Keratinocyte (primary cell): ENCODE data around the gene TNP2. TPM values are rescaled to one million over a fixed set of nuclear protein-coding genes. Genes with fewer than 3 reads are reported as not detected.

Source experiments
- DNase-seq: peaks from one replicate; pipeline ENCODE4 v3.0.0-alpha.2; 2011; ENCODE audit warnings: low read depth, missing footprints, low spot score
- FAIRE-seq: peaks from 2 replicates; lab custom pipeline; 2011; peaks lifted over from hg19 to GRCh38; lab: Jason Lieb, UNC
- H2AFZ ChIP-seq: 2 replicates; pipeline ENCODE4 v1.6.0; 2012; ENCODE audit warnings: low read length, control low read depth, inconsistent platforms; ENCODE audit not compliant: control insufficient read depth
- H3K27ac ChIP-seq: 2 replicates; pipeline ENCODE4 v1.5.1; 2011; ENCODE audit warnings: low read length; ENCODE audit not compliant: control insufficient read depth, insufficient read depth
- H3K27me3 ChIP-seq: 3 replicates; pipeline ENCODE4 v1.6.0; 2011; ENCODE audit warnings: low read length; ENCODE audit not compliant: control insufficient read depth, insufficient read depth; ENCODE audit errors: extremely low read depth
- H3K36me3 ChIP-seq, 2 experiments: 2 replicates in 1 of 2; 3 replicates in 1 of 2; pipeline ENCODE4 v1.5.1; 2011; ENCODE audit warnings: low read length in 2 of 2, mild to moderate bottlenecking in 1 of 2; ENCODE audit not compliant: control insufficient read depth in 2 of 2, insufficient read depth in 2 of 2; ENCODE audit errors: extremely low read depth in 1 of 2
- H3K4me1 ChIP-seq: 3 replicates; pipeline ENCODE4 v1.5.1; 2011; ENCODE audit warnings: low read length; ENCODE audit not compliant: control insufficient read depth, insufficient read depth; ENCODE audit errors: extremely low read depth
- H3K4me2 ChIP-seq: 3 replicates; pipeline ENCODE4 v1.6.0; 2011; ENCODE audit warnings: low read depth, low read length; ENCODE audit not compliant: control insufficient read depth, insufficient read depth; ENCODE audit errors: extremely low read depth
- H3K4me3 ChIP-seq, 3 experiments: fragments of 200-600 bp in 1 of 3; sonication (generic) in 1 of 3; 2 replicates in 2 of 3; 3 replicates in 1 of 3; pipeline ENCODE4 v1.5.1; 2011 to 2016; ENCODE audit warnings: low read length in 3 of 3, mild to moderate bottlenecking in 3 of 3, control low read depth in 2 of 3, inconsistent platforms in 1 of 3, low read depth in 1 of 3, mixed read lengths in 1 of 3, mixed run types in 1 of 3, moderate library complexity in 1 of 3; ENCODE audit not compliant: control insufficient read depth in 2 of 3, insufficient read depth in 2 of 3; ENCODE audit errors: extremely low read depth in 1 of 3
- H3K79me2 ChIP-seq: 2 replicates; pipeline ENCODE4 v1.6.0; 2012; ENCODE audit warnings: low read length; ENCODE audit not compliant: control insufficient read depth, insufficient read depth
- H3K9ac ChIP-seq: 3 replicates; pipeline ENCODE4 v1.6.0; 2011; ENCODE audit warnings: low read length; ENCODE audit not compliant: control insufficient read depth, insufficient read depth; ENCODE audit errors: extremely low read depth
- H3K9me1 ChIP-seq: 3 replicates; pipeline ENCODE4 v1.6.0; 2011; ENCODE audit warnings: low read length; ENCODE audit not compliant: control insufficient read depth, insufficient read depth; ENCODE audit errors: extremely low read depth
- H3K9me3 ChIP-seq: 2 replicates; pipeline ENCODE4 v1.5.1; 2012; ENCODE audit warnings: low read depth, low read length; ENCODE audit not compliant: control insufficient read depth
- H4K20me1 ChIP-seq: 3 replicates; pipeline ENCODE4 v1.6.0; 2011; ENCODE audit warnings: low read length; ENCODE audit not compliant: control insufficient read depth, insufficient read depth; ENCODE audit errors: extremely low read depth
- EZH2 ChIP-seq: IDR thresholded peaks from one replicate; pipeline ENCODE4 v1.6.1; 2012; ENCODE audit warnings: inconsistent platforms, mild to moderate bottlenecking, low read length, moderate library complexity
- dilution Hi-C: fragments of 300-500 bp; cut with MboI; formaldehyde crosslinking; loops from one replicate; pipeline ENCODE4 v1.7.0; 2020; ENCODE audit warnings: low sequenced_read_pairs; ENCODE audit not compliant: extremely low pct_ligation_motif_present
- polyA plus RNA-seq, 5 experiments: library from polyadenylated mRNA; depleted of rRNA in 3 of 5; stranded (reverse) in 3 of 5; stranded (forward) in 1 of 5; unstranded in 1 of 5; fragments of >200 nt; gene quantifications; 1 replicate in 1 of 5; 2 replicates in 3 of 5; 3 replicates in 1 of 5; pipeline versions ENCODE4 v1.2.1 to v1.2.3, GENCODE V29; 2011 to 2012; ENCODE audit warnings: missing spikeins in 2 of 5, low read depth in 1 of 5, low replicate concordance in 1 of 5
- TF ChIP-seq, protein P1 (sequence below), 3 experiments: IDR thresholded peaks in 1 of 3; conservative IDR thresholded peaks in 1 of 3; optimal IDR thresholded peaks in 1 of 3; 2 replicates in 2 of 3; 3 replicates in 1 of 3; pipeline versions ENCODE3 to v1.5.1; 2011; ENCODE audit warnings: low read length in 3 of 3, mild to moderate bottlenecking in 3 of 3, moderate library complexity in 2 of 3, control low read depth in 1 of 3, inconsistent platforms in 1 of 3; ENCODE audit not compliant: insufficient read depth in 2 of 3; ENCODE audit errors: extremely low read depth in 1 of 3

The TNP2 gene
- polyA plus RNA-seq, 1 donor (not counting 4 experiments of a cell fraction or from before 2014, with no cell fraction given), result not detected

DNA sequence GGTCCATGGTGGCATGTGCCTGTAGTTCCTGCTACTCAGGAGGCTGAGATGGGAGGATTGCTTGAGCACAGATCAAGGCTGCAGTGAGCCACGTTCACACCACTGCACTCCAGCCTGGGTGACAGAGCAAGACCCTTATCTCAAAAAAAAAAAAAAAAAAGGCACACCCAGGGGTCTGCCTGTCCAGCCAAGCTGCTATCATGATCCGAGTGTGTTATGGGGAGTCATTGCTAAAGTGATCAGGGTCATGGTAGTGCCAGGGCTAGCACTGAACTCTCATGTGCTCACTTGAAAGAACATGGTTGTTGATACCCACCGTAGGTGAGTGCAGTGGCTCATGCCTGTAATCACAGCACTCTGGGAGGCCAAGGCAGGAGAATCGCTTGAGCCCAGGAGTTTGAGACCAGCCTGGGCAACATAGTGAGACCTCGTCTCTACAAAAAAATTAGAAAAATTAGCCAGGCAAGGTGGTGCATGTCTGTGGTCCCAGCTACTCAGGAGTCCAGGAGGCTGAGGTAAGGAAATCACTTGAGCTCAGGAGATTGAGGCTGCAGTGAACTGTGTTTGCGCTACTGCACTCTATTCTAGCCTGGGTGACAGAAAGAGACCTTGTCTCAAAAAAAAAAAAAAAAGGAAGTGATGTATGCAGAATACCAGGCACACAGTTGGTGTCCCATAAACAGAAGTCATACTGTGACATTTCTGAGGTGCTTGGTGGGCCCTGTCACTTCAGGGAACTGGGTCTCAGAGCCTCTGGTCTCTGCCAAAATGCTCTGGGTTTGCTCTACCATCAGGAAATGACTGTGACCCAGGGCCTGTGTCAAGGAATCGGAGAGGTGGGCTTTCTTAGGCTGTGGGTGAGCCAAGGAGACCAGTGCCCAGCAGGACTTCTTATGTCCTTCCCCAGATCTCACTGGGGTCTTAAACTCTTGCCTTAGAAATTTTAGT is 9.8 kb upstream of the TNP2 start:
- Histone ChIP-seq H3K27ac (no peak overlapping the region), H4K20me1 (no peaks in the 10 kb centered on the region), H3K4me2 (no peak overlapping the region), H3K9ac (no peak overlapping the region), H3K9me1 (no peaks in the 10 kb centered on the region), H3K36me3 (no peaks in the 10 kb centered on the region), H3K27me3 (peaks cover 3% of the 10 kb centered on the region), H3K9me3 (no peaks in the 10 kb centered on the region), H3K79me2 (no peaks in the 10 kb centered on the region), H3K4me1 (no peaks in the 10 kb centered on the region), H3K4me3 (no peak overlapping the region), H2AFZ (no peak overlapping the region)
- FAIRE-seq (no peak), DNase-seq (no peak)
- TF ChIP-seq, protein P1, sequence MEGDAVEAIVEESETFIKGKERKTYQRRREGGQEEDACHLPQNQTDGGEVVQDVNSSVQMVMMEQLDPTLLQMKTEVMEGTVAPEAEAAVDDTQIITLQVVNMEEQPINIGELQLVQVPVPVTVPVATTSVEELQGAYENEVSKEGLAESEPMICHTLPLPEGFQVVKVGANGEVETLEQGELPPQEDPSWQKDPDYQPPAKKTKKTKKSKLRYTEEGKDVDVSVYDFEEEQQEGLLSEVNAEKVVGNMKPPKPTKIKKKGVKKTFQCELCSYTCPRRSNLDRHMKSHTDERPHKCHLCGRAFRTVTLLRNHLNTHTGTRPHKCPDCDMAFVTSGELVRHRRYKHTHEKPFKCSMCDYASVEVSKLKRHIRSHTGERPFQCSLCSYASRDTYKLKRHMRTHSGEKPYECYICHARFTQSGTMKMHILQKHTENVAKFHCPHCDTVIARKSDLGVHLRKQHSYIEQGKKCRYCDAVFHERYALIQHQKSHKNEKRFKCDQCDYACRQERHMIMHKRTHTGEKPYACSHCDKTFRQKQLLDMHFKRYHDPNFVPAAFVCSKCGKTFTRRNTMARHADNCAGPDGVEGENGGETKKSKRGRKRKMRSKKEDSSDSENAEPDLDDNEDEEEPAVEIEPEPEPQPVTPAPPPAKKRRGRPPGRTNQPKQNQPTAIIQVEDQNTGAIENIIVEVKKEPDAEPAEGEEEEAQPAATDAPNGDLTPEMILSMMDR (optimal IDR thresholded peaks at IDR 0.05 in 1 of 3, IDR thresholded peaks at IDR 0.05 in 1 of 3, conservative IDR thresholded peaks at IDR 0.05 in 1 of 3; ENCODE audit: extremely low read depth in 1 of 3, insufficient read depth in 2 of 3, low read length in 3 of 3), result no peak
- TF ChIP-seq EZH2, result no peak
- dilution Hi-C loops, result no loop called here

DNA sequence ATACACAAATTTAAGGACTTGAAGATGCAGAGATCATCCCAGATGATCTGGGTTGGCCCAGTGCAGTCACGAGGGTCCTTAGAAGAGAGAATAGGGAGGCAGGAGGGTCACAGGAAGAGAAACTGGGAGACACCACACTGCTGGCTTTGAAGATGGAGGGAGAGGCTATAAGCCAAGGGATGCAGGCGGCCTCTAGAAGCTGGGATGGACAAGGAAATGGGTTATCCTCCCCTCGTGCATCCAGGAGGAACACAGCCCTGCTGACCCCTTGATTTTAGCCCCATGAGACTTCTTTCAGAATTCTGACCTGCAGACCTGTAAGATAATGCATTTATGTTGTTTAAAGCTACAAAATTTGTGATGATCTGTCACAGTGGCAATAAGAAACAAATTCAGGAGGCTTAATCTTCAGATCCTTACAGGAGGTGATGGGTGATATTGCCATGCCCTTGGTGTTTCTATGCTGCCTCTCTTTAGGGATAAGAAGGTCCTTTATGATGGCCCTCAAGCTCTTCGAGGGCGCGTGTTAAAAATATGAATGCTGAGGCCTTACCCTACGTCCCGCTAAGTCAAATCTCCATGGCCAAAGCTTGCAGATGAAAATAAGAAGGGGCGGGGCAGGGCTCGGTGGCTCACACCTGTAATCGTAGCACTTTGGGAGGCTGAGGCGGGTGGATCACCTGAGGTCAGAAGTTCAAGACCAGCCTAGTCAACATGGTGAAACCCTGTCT is 8.6 kb upstream of the TNP2 start:
- Histone ChIP-seq H3K36me3 (no peaks in the 10 kb centered on the region), H3K4me3 (no peak overlapping the region), H3K27ac (no peak overlapping the region), H3K9ac (no peak overlapping the region), H3K4me1 (peaks cover 2% of the 10 kb centered on the region), H3K27me3 (peaks cover 3% of the 10 kb centered on the region), H3K9me1 (no peaks in the 10 kb centered on the region), H2AFZ (no peak overlapping the region), H3K4me2 (no peak overlapping the region), H3K9me3 (no peaks in the 10 kb centered on the region), H3K79me2 (no peaks in the 10 kb centered on the region), H4K20me1 (no peaks in the 10 kb centered on the region)
- FAIRE-seq, result no peak
- DNase-seq, result no peak
- dilution Hi-C loops, result no loop called here
- TF ChIP-seq EZH2, result no peak
- TF ChIP-seq, protein P1 (optimal IDR thresholded peaks at IDR 0.05 in 1 of 3, IDR thresholded peaks at IDR 0.05 in 1 of 3, conservative IDR thresholded peaks at IDR 0.05 in 1 of 3; ENCODE audit: extremely low read depth in 1 of 3, insufficient read depth in 2 of 3, low read length in 3 of 3), result no peak
